HG02943 (cell line): Measurements from ENCODE around the gene ALPL.

Source experiments
- ATAC-seq: cut with Tn5 transposase; IDR thresholded peaks from one replicate; pipeline ENCODE4 v1.9.1; 2021; ENCODE audit warnings: mild to moderate bottlenecking, low read depth, moderate library complexity; ENCODE audit not compliant: unreplicated experiment

The ALPL gene

DNA sequence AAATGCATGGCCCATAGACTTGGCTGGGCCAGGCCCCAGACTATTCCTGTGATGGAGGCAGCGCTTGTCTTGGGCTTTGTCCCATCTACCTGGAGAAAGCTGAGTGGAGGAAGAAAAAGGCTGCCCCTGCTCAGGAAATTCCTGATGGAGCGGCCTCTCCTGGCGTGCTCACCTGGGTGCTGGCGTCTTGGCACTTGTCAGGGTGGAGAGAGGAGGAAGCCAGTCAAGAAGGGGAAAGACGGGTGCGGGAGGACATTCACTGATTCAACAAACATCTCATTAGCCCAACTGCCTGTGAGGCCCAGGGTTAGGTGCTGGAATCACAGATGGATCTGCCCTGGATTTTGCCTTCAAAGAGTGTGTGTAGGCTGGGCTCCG is 16.1 kb downstream of the ALPL start:
- ATAC-seq, result no peak

GRCh38 chr1:21526441-21526840 is 17.2 kb downstream of the ALPL start:
- no peak for ATAC-seq

DNA sequence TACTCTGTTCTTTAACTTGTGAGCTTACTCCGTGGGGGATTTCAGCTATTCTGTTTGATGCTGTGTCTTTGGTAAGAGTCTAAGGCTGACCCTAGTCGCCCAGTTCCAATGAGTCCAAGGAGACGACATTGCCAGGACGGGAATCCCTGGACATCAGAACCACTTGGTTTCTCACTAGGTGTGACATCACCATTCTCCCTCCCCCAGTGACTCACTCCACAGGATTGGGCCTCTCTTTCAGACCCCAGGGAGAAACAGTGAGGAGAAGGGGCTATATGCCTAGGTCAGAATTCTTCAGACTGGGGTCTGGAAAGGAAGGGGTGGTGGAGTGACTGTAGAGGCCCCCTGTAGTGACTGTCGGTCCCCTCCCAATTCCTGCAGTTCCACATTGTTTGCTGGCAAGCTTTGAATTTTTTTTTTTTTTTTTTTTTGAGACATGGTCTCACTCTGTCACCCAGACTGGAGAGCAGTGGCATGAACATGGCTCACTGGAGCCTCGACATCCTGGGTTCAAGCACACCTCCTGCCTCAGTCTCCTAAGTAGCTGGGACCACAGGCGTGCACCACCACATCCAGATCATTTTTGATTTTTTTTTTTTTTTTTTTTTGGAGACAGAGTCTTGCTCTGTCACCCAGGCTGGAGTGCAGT is 21.3 kb downstream of the ALPL start:
- ATAC-seq, result no peak

- ATAC-seq, result no peak
Observed at GRCh38 chr1:21531241-21531640, 22.0 kb downstream of the ALPL start.

DNA sequence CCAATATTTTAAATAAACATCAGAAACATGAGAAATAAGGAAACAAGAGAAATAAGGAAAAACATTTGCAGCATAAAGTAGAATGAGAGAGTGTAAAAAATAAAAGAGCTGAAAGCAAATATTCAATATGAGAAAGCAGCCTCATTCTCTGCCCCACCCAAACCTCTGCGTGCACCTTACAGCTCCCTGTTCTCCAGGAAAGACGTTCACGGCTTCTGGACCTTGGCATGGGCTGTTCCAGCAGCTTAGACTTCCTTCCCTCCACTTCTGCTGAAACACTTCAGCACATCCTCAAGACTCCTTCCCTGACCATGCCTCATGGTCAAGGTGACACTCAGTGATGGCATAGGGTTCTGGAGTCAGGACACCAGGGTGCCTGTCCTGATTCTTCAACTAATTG is 23.3 kb downstream of the ALPL start:
- ATAC-seq, result no peak

DNA sequence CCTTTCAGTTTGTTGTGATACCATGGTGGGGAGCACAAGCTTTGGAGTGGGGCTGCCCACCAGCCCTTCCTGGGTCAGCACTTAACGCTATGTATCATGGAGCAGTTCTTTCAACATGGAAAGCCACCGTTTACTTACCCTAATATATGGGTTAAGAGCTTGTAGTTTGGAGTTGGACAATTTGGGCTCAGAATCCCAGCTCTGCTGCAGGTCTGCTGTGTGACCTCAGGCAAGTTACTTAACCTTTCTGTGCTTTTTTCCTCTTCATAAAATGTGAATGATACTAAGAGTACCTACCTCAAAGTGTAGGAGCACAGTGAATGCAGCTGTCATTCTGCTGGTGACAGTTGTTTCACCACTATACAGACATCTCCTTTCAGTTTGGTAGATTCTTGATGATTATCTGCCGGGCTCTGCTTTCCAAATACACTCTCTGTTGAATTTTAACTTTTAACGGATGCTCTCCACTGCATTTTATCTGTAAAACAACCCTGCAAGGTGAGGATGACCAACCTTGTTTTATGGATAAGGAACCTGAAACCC is 23.8 kb downstream of the ALPL start:
- ATAC-seq, result no peak

- ATAC-seq, result no peak
Observed at GRCh38 chr1:21534146-21534545, 24.9 kb downstream of the ALPL start.

DNA sequence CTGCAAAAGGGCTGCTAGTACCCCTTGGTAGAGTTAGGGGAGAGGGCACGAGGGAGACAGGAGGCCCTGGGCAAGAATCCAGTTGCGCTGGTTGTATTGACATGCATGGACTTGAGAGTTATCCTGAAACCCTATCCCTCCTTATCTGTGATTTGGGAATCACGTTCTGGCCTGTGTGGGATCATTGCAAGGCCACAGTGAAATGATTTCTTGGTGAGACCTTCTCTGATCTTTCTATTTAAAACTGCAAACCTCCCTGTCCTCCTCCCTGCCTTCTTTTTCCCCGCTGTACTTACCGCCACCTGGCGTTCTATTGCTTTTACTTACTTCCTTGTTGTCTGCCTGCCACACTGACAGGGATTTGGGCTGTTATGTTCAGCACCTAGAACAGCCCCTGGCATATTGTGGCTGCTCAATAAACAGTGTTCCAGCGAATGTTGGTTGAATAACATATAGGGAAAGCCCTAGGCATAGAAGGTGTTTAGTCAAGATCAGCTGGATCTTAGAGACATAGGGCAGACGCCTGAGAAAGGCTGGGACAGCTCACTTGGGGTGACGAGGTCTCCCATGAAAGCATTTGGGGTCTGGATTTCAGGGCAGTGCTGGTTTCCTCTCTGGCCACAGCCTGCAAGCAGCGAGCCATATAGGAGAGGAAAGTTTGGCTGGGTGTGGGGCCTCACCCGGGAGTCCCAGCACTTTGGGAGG is 25.6 kb downstream of the ALPL start:
- no peak for ATAC-seq

DNA sequence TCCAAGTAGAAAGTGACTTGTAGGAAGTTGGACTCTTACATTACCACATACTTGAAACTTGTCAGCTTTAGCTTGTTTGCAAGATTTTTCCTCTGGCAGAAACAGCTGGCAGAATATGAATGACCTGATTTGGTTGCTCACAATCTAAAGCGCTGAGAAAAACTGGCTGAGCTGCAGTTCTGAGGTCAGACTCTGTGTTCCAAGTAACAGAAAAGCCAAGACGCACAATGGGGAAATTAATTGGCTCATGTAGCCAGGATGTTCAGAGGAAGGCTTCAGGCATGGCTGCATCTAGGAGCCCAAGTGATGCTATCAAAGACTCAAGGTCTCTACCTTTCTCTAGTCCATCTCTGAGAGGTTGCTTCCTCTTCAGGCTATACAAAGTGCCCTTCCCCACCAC is 27.0 kb downstream of the ALPL start:
- no peak for ATAC-seq

GRCh38 chr1:21537511-21537931 is 28.3 kb downstream of the ALPL start:
- no peak for ATAC-seq

DNA sequence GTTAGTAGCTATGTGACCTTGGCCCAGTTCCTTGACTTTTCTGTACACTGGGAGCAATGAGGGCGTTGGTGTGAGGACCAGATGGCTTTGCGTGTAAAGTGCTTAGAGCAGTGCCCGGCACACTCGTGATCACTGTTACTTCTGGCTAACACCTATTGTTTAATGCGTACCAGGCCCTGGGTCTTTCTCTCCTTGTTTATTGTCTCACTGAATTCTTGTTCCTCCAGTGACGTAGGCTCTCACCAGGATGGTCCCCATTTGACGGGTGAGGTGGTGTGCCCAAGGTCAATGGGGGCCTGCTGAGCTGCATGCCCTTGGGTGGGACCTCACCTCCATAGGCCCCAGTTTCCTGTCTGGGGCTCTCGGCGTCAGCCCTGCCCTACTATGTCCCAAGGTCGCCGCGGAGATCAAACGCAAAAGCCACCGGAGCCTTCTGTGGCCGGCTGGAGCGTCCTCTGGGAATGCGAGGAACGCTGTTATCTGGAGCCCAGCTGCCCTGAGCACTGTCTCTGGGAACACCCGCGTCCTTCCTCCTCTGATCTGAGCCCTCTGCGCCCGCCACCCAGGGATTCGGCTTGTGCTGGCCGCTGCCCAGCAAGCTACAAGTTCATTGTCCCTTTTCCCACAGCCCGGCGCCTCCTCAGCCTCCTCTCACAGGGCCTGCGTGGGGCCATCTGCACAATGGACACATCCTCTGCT is 28.9 kb downstream of the ALPL start:
- no peak for ATAC-seq

GRCh38 chr1:21539933-21540332 is 30.7 kb downstream of the ALPL start:
- no peak for ATAC-seq

DNA sequence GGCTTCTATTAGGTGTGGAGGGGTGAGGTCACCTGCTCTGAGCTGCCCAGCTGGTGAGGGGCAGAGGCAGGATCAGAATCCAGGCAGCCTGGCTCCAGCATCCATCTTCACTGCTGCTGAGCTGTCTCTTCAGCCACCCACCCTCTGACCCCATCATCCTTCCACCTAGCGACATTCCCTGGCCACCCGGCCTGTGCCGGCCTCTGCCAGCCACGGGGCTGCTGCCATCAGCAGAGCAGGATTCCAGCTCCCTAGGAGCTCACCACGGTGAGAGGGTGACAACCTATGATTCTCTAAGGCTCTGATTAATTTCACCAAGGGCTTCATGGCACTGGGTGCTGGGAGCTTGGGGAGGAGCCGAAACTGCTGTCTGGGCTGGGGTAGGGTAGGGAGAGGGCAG is 32.1 kb downstream of the ALPL start:
- no peak for ATAC-seq

DNA sequence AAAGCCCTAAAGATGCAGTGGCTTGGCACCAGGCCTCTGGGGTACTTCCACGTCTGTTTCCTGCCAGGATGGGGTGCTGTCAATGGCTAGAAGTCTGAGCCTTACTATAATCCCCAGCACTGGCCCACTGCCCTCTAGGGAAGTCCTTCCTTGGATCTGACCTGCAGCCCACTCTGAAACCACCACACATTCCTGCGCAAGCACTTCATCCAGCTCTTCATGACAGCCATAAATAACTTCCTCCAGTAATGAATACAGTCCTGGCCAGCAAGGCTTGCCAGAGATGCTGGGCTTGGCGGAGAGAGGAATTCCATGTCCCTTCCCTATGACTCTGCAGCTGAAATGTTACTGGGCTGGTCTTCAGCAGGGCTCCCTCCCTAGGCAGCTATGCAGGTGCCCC is 32.6 kb downstream of the ALPL start:
- no peak for ATAC-seq

- no peak for ATAC-seq
Observed at GRCh38 chr1:21543598-21543997, 34.4 kb downstream of the ALPL start.

DNA sequence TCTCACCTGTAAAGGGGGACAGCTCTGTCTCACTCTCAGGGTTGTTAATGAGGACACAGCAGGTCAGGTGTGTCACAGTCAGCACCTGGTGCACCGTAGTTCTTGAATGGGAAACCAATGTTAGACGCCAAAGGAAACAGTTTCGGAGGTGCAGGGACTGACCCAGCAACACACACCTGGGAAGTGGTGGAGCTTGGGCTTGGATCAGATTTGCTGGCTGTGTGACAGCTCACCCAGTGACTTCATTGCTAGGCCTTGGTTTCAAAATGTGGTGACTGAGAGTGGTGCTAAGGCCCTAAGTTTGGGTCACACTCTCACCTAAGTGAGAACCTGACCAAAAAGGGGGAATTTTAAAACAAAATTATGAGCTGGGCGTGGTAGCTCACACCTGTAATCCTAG is 34.9 kb downstream of the ALPL start:
- no peak for ATAC-seq

GRCh38 chr1:21546122-21546825 is 37.1 kb downstream of the ALPL start:
- no peak for ATAC-seq

DNA sequence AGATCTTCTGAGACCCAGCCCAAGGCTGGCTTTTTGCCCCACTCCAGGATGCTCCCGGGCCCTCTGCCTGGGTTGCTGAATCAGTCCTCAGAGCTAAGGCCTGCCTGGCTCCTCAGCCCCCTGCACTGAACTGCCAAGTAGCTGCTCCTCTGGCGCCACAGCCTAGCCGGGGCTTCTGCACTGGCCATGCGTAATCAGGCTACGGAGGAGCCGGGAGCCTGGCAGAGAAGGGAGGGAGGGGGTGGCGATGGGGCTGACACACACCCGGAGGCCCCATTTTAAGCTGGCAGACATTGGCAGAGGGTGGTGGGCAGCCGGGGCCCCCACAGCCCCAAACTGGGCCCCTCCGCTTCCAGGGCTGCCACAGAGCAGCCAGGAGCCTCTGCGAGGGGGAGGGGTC is 38.7 kb downstream of the ALPL start:
- ATAC-seq, result no peak

DNA sequence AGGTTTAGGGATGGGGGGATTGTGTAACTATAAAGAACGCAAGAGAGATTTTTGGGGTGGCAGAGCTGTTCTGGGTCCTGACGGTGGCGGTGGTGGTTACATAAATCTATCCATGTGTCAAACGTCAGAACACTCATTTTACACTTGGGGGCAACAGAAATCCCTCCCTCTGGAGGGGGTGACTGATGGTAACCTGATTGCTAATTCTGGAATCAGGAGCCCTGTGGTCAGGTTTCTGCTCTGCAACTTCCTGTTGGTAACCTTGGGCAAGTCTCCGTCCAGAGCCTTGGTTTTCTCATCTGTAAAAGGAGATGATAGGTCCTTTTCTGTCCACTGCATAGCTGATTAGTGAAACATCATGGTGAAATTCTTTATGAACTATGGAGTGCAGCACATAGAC is 40.9 kb downstream of the ALPL start:
- no peak for ATAC-seq

GRCh38 chr1:21550866-21551475 is 41.7 kb downstream of the ALPL start:
- no peak for ATAC-seq

GRCh38 chr1:21552715-21553114 is 43.5 kb downstream of the ALPL start:
- ATAC-seq, result no peak
